Measurements from ENCODE around the gene ACOX2.

Gene ACOX2

GRCh38 chr3:58556001-58556400, 19.0 kb upstream of the ACOX2 start:
- no peak for ATAC-seq
- TF ChIP-seq ZNF8 (CRISPR knock-in tag; IDR thresholded peaks at IDR 0.05) (no peak), ZFP3 (CRISPR knock-in tag; IDR thresholded peaks at IDR 0.05) (no peak), TCF4 (CRISPR knock-in tag; IDR thresholded peaks at IDR 0.05; ENCODE audit: borderline replicate concordance) (no peak), TOX (CRISPR knock-in tag; IDR thresholded peaks at IDR 0.05; ENCODE audit: borderline replicate concordance) (no peak), ISL1 (CRISPR knock-in tag; IDR thresholded peaks at IDR 0.05) (no peak), ZC3H10 (CRISPR knock-in tag; IDR thresholded peaks at IDR 0.05) (no peak), POU6F1 (CRISPR knock-in tag; IDR thresholded peaks at IDR 0.05; ENCODE audit: borderline replicate concordance, low read depth) (no peak), BACH2 (CRISPR knock-in tag; IDR thresholded peaks at IDR 0.05; ENCODE audit: borderline replicate concordance) (no peak), OSR1 (CRISPR knock-in tag; IDR thresholded peaks at IDR 0.05) (no peak), CSDC2 (CRISPR knock-in tag; IDR thresholded peaks at IDR 0.05) (no peak), GLIS3 (CRISPR knock-in tag; IDR thresholded peaks at IDR 0.05) (no peak), CREB5 (CRISPR knock-in tag; IDR thresholded peaks at IDR 0.05; ENCODE audit: low read depth) (no peak), ESRRG (CRISPR knock-in tag; IDR thresholded peaks at IDR 0.05) (no peak), CSRNP3 (CRISPR knock-in tag; IDR thresholded peaks at IDR 0.05) (no peak), ZFP30 (CRISPR knock-in tag; IDR thresholded peaks at IDR 0.05) (no peak)

GRCh38 chr3:58555203-58555602, 18.2 kb upstream of the ACOX2 start:
- ATAC-seq: no peak
- no peak for TF ChIP-seq ZFP3 (CRISPR knock-in tag; IDR thresholded peaks at IDR 0.05)
- TF ChIP-seq CSRNP3 (CRISPR knock-in tag; IDR thresholded peaks at IDR 0.05): no peak
- no peak for TF ChIP-seq TCF4 (CRISPR knock-in tag; IDR thresholded peaks at IDR 0.05; ENCODE audit: borderline replicate concordance)
- TF ChIP-seq OSR1 (CRISPR knock-in tag; IDR thresholded peaks at IDR 0.05): no peak
- TF ChIP-seq TSHZ2 (CRISPR knock-in tag; IDR thresholded peaks at IDR 0.05): no peak

- TF ChIP-seq ZFP3 (CRISPR knock-in tag; IDR thresholded peaks at IDR 0.05) (no peak), PATZ1 (CRISPR knock-in tag; IDR thresholded peaks at IDR 0.05; ENCODE audit: borderline replicate concordance) (no peak)
- ATAC-seq: no peak
Measured at GRCh38 chr3:58553003-58553402, 16.0 kb upstream of the ACOX2 start.

- no peak for TF ChIP-seq OSR1 (CRISPR knock-in tag; IDR thresholded peaks at IDR 0.05)
- TF ChIP-seq TOX (CRISPR knock-in tag; IDR thresholded peaks at IDR 0.05; ENCODE audit: borderline replicate concordance): no peak
- no peak for TF ChIP-seq ZNF8 (CRISPR knock-in tag; IDR thresholded peaks at IDR 0.05)
- no peak for TF ChIP-seq CSRNP3 (CRISPR knock-in tag; IDR thresholded peaks at IDR 0.05)
- TF ChIP-seq ZC3H10 (CRISPR knock-in tag; IDR thresholded peaks at IDR 0.05): no peak
- no peak for TF ChIP-seq ESRRG (CRISPR knock-in tag; IDR thresholded peaks at IDR 0.05)
- no peak for TF ChIP-seq ZNF70 (CRISPR knock-in tag; IDR thresholded peaks at IDR 0.05)
- TF ChIP-seq ZFP30 (CRISPR knock-in tag; IDR thresholded peaks at IDR 0.05): no peak
- no peak for TF ChIP-seq CREB5 (CRISPR knock-in tag; IDR thresholded peaks at IDR 0.05; ENCODE audit: low read depth)
- TF ChIP-seq BACH2 (CRISPR knock-in tag; IDR thresholded peaks at IDR 0.05; ENCODE audit: borderline replicate concordance): no peak
- no peak for TF ChIP-seq ZNF565 (CRISPR knock-in tag; conservative IDR thresholded peaks at IDR 0.05; ENCODE audit: low read depth)
- no peak for TF ChIP-seq RARB (CRISPR knock-in tag; IDR thresholded peaks at IDR 0.05)
- ATAC-seq: no peak
Measured at GRCh38 chr3:58551636-58552180, 14.7 kb upstream of the ACOX2 start.

Data from SK-N-SH treated with all-trans-retinoic acid at 6 μM for 48 hours (cell line).